ENCODE measurements around the gene IGF2.

DNA sequence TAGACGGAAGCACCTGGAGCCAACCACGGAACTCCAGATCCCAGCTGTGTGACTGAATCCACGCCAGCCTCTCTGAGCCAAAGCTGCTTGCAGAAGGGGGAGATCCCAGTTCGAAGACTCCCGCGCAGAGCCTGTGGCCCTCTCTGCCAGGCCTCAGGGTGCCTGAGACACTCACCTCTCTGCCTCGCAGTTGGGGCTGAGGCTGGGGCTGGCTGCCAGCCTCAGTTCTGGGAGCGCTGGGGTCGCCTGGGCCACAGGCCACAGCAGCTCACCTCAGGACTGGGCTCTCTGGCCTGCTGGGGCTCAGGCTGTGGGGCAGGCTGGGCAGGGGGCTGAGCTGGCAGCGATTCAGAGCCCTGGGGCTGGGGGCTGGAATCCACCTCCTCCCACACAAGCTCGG is 8.2 kb upstream of the IGF2 start:
- no peak for TF ChIP-seq POLR2A (IDR thresholded peaks at IDR 0.05)
- TF ChIP-seq, protein P1, sequence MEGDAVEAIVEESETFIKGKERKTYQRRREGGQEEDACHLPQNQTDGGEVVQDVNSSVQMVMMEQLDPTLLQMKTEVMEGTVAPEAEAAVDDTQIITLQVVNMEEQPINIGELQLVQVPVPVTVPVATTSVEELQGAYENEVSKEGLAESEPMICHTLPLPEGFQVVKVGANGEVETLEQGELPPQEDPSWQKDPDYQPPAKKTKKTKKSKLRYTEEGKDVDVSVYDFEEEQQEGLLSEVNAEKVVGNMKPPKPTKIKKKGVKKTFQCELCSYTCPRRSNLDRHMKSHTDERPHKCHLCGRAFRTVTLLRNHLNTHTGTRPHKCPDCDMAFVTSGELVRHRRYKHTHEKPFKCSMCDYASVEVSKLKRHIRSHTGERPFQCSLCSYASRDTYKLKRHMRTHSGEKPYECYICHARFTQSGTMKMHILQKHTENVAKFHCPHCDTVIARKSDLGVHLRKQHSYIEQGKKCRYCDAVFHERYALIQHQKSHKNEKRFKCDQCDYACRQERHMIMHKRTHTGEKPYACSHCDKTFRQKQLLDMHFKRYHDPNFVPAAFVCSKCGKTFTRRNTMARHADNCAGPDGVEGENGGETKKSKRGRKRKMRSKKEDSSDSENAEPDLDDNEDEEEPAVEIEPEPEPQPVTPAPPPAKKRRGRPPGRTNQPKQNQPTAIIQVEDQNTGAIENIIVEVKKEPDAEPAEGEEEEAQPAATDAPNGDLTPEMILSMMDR (IDR thresholded peaks at IDR 0.05), result no peak

All from thyroid gland (tissue), 4 donors.